BE2C (cell line): ENCODE data around the gene MTA1.

Experiments
- DNase-seq: peaks from one replicate; pipeline ENCODE4 v3.0.0-alpha.2; 2020
- H3K27me3 ChIP-seq: fragments of 250-450 bp; sonication (Bioruptor Pico); 2 replicates; pipeline ENCODE4 v1.5.1; 2020; ENCODE audit warnings: mild to moderate bottlenecking
- H3K36me3 ChIP-seq: fragments of 250-450 bp; sonication (Bioruptor Pico); 2 replicates; pipeline ENCODE4 v1.5.1; 2020; ENCODE audit warnings: mild to moderate bottlenecking
- H3K4me1 ChIP-seq: fragments of 250-450 bp; sonication (Bioruptor Pico); 2 replicates; pipeline ENCODE4 v1.5.1; 2020
- H3K4me3 ChIP-seq: 2 replicates; pipeline ENCODE4 v1.5.1; 2011; ENCODE audit warnings: low read depth, low read length
- H3K9me3 ChIP-seq: fragments of 250-450 bp; sonication (Bioruptor Pico); 2 replicates; pipeline ENCODE4 v1.5.1; 2020
- TF ChIP-seq, protein P1 (sequence below): IDR thresholded peaks from 2 replicates; pipeline ENCODE4 v1.5.1; 2012; ENCODE audit warnings: mild to moderate bottlenecking, low read depth, low read length

The MTA1 gene

DNA sequence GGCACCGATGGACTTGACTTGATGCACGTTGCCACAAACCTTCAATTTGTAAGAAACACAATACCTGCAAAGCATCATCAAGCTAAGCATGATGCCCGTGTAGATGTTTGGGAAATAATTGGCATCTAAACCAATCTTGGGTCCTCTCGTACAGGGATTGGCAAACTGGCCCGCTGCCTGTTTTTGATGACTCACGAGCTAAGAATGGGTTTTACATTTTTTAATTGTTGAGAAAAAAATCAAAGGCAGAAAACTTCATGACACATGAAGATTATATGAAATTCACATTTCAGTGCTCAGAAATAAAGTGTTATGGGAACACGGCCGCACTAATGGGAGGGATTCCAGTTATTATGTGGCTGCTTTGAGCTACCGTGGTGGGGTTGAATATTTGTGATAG is 10.9 kb downstream of the MTA1 start:
- TF ChIP-seq, protein P1, sequence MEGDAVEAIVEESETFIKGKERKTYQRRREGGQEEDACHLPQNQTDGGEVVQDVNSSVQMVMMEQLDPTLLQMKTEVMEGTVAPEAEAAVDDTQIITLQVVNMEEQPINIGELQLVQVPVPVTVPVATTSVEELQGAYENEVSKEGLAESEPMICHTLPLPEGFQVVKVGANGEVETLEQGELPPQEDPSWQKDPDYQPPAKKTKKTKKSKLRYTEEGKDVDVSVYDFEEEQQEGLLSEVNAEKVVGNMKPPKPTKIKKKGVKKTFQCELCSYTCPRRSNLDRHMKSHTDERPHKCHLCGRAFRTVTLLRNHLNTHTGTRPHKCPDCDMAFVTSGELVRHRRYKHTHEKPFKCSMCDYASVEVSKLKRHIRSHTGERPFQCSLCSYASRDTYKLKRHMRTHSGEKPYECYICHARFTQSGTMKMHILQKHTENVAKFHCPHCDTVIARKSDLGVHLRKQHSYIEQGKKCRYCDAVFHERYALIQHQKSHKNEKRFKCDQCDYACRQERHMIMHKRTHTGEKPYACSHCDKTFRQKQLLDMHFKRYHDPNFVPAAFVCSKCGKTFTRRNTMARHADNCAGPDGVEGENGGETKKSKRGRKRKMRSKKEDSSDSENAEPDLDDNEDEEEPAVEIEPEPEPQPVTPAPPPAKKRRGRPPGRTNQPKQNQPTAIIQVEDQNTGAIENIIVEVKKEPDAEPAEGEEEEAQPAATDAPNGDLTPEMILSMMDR, result no peak
- Histone ChIP-seq H3K27me3 (no peaks in the 10 kb centered on the region), H3K4me3 (no peak overlapping the region), H3K4me1 (no peaks in the 10 kb centered on the region), H3K9me3 (no peaks in the 10 kb centered on the region), H3K36me3 (peaks cover 50% of the 10 kb centered on the region)
- DNase-seq, result no peak

DNA sequence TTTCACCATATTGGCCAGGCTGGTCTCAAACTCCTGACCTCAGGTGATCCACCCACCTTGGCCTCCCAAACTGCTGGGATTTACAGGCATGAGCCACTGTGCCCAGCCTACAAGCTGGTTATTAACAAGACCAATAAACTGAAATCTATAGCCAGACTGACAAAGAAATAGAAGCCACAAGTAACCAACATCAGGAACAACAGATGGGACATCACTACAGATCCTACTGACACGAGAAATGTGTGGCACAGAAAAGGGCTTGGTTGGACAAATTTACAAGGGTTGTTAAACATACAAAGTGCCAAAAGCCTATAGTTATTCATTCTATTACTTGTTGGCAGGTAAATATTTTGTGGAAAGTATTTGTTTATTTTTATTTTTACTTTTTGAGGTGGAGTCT is 11.6 kb downstream of the MTA1 start:
- no peak overlapping the region for H3K4me3 ChIP-seq
- no peaks in the 10 kb centered on the region for H3K9me3 ChIP-seq
- TF ChIP-seq, protein P1, result no peak
- DNase-seq, result no peak
- H3K4me1 ChIP-seq, result no peaks in the 10 kb centered on the region
- H3K27me3 ChIP-seq, result no peaks in the 10 kb centered on the region
- H3K36me3 ChIP-seq, result peaks cover 54% of the 10 kb centered on the region

DNA sequence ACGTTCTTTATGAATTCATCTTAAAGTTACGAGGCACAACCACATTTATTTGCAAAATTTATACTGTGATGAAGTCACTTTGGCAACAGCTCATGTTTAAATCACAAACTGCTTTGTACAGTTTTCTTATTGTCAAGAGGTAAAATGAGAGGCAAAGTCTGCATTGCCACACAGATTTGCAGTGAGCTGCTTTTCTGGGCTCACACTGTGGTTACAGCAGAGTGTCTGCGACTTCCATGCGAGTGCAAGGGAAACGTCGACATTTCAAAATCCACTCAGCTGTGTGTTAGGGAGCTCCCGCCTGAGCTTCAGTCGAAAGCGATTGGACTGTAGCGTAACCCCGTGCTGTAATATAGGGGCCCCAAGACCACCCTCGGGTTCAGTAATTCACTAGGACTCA is 13.0 kb downstream of the MTA1 start:
- DNase-seq, result no peak
- Histone ChIP-seq H3K4me1 (no peaks in the 10 kb centered on the region), H3K36me3 (peaks cover 48% of the 10 kb centered on the region), H3K4me3 (no peak overlapping the region), H3K9me3 (no peaks in the 10 kb centered on the region), H3K27me3 (no peaks in the 10 kb centered on the region)
- TF ChIP-seq, protein P1, result no peak

DNA sequence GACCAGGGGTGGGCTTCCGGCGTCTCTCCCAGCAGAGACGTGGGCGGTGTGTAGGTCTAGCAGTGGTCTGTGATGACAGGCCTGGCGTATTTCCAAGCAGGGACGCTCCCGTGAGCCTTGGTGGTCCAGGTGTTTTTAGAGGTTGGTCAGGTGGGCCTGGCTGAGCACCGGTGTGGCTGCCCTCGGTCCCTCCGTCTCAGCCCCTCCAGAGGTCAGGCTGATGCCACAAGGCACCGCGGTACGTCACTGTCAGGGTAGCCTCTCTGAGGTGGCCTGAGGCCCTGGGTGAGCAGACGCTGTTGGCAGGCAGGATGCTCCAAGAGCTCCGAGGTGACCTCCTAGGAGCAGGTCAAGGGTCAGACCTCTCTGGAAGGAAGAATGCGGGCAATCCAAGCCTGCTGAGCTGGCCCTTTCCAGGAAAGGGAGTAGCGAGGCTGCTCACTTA is 13.6 kb downstream of the MTA1 start:
- TF ChIP-seq, protein P1, result no peak
- H3K9me3 ChIP-seq, result no peaks in the 10 kb centered on the region
- H3K4me3 ChIP-seq, result no peak overlapping the region
- no peaks in the 10 kb centered on the region for H3K27me3 ChIP-seq
- no peak for DNase-seq
- H3K4me1 ChIP-seq, result no peaks in the 10 kb centered on the region
- H3K36me3 ChIP-seq, result peaks cover 49% of the 10 kb centered on the region

DNA sequence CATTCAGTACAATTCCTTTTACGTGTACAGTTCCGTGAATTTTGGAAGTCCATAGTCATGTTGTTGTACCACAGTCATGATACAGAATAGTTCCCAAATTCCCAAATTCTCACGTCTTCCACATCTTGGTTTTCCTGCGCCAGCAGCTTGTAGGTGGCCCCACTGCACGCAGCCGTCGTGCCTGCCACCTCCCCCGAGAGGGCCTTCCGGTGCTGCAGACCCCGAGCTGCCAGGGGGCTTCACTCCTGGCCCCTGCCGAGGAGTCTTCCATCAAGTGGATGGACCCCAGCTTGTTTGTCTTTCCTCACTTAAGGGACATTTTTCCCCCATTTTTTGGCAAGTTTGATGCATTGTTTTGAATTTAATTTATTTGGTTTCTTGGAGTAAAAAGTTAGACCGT is 16.8 kb downstream of the MTA1 start:
- H3K36me3 ChIP-seq, result peaks cover 57% of the 10 kb centered on the region
- no peaks in the 10 kb centered on the region for H3K9me3 ChIP-seq
- H3K4me3 ChIP-seq, result no peak overlapping the region
- no peaks in the 10 kb centered on the region for H3K27me3 ChIP-seq
- no peaks in the 10 kb centered on the region for H3K4me1 ChIP-seq
- DNase-seq, result no peak
- TF ChIP-seq, protein P1, result no peak

DNA sequence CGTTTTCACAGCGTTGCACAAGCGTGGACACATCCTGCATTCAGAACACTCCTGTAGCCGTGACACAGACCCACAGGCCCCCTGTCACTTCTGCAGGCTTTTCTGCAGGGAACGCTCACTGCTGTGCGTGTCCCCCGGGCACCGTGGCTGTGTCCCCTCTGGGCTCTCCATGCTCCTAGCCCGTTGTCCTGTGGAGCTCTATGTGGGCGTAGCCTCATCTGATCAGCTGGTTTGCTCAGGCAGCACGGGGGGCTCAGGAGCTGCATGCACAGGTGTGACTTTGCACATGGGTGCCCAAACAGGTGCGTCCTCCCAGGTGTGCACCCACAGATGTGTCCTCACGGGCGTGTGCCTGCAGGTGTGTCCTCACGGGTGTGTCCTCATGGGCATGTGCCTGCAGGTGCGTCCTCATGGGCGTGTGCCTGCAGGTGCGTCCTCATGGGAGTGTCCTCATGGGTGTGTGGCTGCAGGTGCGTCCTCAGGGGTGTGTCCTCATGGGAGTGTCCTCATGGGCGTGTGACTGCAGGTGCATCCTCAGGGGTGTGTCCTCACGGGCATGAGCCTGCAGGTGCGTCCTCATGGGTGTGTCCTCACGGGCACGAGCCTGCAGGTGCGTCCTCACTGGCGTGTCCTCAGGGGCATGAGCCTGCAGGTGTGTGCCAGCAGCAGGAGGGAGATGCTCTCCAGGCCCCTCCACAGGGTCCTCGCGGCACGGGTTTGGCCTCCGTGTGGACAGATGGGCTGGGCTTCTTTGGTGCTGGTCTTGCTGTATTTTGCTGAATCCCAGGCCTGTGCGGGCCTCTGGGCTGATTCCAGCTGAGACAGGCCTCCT is 17.5 kb downstream of the MTA1 start:
- Histone ChIP-seq H3K4me1 (no peaks in the 10 kb centered on the region), H3K4me3 (no peak overlapping the region), H3K9me3 (no peaks in the 10 kb centered on the region), H3K36me3 (peaks cover 58% of the 10 kb centered on the region), H3K27me3 (no peaks in the 10 kb centered on the region)
- TF ChIP-seq, protein P1, result no peak
- peak; percentile 7 for DNase-seq
